ENCODE data around the gene SEPTIN12. TPM values are rescaled to one million over a fixed set of nuclear protein-coding genes. Genes with fewer than 3 reads are reported as not detected.

SEPTIN12 gene
- total RNA-seq, 4 donors from 2014 or later: not detected

DNA sequence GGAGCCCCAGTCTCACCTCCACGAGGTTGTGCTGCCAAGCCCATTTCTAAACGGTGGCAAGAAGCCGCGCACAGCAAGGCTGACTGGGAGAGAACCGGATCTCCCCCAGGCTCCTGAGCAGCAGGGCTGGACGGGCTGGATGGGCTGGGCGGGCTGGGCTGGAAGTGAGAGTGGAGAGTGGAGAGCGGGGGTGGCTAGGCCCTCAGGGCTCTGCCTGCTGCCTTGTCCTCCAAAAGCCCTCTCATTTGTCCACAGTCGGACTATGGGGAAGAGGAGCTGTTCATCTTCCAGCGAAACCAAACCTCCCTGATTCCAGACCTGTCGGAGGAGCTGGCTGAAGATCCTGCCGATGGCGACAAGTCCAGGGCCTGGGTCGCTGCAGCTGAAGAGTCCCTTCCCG lies 50.6 kb downstream of the SEPTIN12 start:
- ATAC-seq (ENCODE audit: low FRiP score) (no peak), DNase-seq (ENCODE audit: low spot score) (no peak)
- TF ChIP-seq, protein P1, sequence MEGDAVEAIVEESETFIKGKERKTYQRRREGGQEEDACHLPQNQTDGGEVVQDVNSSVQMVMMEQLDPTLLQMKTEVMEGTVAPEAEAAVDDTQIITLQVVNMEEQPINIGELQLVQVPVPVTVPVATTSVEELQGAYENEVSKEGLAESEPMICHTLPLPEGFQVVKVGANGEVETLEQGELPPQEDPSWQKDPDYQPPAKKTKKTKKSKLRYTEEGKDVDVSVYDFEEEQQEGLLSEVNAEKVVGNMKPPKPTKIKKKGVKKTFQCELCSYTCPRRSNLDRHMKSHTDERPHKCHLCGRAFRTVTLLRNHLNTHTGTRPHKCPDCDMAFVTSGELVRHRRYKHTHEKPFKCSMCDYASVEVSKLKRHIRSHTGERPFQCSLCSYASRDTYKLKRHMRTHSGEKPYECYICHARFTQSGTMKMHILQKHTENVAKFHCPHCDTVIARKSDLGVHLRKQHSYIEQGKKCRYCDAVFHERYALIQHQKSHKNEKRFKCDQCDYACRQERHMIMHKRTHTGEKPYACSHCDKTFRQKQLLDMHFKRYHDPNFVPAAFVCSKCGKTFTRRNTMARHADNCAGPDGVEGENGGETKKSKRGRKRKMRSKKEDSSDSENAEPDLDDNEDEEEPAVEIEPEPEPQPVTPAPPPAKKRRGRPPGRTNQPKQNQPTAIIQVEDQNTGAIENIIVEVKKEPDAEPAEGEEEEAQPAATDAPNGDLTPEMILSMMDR (IDR thresholded peaks at IDR 0.05): no peak

GRCh38 chr16:4736546-4736945 lies 51.6 kb downstream of the SEPTIN12 start:
- DNase-seq (ENCODE audit: low spot score) (no peak), ATAC-seq (ENCODE audit: low FRiP score) (no peak)
- TF ChIP-seq, protein P1 (IDR thresholded peaks at IDR 0.05): no peak

DNA sequence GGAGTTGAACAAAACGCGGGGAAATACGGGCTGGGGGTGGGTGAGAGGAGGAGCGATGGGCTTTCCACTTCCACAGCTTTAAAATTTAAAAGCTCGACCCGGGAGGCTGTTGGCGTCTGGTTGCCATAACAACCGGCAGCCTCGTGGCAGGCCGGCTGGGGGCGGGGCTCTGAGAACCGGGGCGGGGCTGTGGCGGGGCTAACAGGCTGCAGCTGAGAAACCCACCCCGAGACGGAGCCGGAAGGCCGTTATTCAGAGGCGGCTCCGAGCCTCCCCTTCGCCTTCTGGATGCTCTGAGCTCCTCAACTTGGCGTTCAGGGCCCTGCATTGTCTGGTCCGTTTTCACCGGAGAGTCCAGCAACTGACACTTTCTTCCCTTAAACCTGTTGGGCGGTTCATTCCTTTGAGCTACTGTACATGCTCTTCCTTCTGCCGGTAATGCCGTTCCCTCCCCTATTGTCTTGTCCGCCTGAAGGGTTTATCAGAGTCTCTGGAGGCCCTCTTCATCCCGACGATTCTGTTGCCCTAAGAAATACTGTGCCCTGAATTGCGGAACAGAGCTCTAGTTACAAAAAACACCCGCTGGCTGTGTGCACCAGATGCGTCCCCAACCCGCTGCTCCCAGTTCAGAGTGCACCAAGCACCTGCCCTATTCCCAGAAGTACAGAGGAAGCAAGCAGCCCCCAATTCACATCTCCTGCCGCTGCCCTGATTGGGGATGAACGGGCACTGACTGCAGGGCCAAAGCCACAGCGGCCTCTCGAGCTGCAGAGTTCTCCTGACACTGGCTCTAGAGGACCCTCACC lies 53.2 kb downstream of the SEPTIN12 start:
- ATAC-seq (ENCODE audit: low FRiP score) (peak; percentile 75), DNase-seq (ENCODE audit: low spot score) (peak; percentile 83)
- TF ChIP-seq, protein P1 (IDR thresholded peaks at IDR 0.05): no peak

DNA sequence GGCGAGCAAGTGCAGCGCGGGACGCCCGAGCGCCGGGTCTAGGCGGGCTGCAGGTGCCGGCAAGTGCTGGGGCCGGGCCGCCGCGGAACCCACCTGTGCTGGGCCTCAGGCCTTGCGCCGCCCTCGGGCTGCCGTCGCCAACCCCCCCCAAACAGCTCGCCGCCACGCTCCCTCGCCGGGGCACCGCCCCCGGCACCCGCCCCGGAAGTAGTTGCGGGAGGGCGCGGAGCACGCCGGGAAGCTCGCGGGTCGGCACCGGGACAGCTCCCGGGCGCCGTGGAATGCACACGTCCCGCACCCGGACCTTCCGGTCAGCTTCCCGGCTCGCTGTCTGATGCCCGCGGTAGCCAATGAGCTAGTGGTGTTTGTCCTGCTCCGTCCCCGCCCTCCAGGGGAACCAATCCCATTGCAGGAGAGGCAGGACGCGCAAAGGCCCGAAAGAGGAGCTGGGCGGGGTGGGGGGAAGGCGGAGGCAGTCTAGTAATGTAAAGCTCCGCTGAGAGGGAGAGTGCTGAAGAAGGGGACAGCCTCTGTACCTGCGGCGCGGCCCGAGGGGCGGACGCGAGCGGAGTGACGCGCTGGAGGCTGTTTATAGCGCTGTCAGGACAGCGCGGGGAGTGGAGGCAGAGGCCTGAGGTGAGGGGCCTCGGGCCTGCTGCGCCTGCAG lies 53.9 kb downstream of the SEPTIN12 start, which contains the start of the genes ANKS3 and DNAAF8:
Gene ANKS3 (minus strand): TSS at position 209 of the 667 bp plus-strand sequence. CDS start 4,122 bp downstream, outside the sequence.
Gene DNAAF8 (plus strand): TSS at position 475 of the 667 bp plus-strand sequence. CDS start 1,978 bp downstream, outside the sequence.
- DNase-seq (ENCODE audit: low spot score): peak; percentile 87
- TF ChIP-seq, protein P1 (IDR thresholded peaks at IDR 0.05): no peak
- ATAC-seq (ENCODE audit: low FRiP score): peak; percentile 99

DNA sequence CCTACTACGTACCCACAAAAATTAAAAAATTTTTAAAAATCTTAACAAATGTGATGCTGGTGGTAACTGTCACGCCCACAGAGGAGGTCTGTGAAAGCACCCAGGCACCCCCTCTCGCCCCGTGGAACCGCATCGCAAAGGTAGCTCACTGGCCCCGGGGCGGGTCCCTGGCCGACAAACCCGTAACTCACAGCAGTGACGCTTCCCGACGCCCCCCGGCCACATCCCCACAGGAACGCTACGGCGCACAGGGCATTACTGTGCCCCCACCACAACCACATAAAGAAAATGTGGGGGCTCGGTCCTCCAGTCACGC lies 54.4 kb downstream of the SEPTIN12 start:
- DNase-seq (ENCODE audit: low spot score): no peak

GRCh38 chr16:4733211-4733742 lies 54.9 kb downstream of the SEPTIN12 start:
- DNase-seq (ENCODE audit: low spot score) (no peak), ATAC-seq (ENCODE audit: low FRiP score) (no peak)
- TF ChIP-seq, protein P1 (IDR thresholded peaks at IDR 0.05): no peak

More for the DNA sequence above, 54.4 kb downstream of the SEPTIN12 start:
- TF ChIP-seq, protein P1 (IDR thresholded peaks at IDR 0.05): no peak
- peak; percentile 3 for ATAC-seq (ENCODE audit: low FRiP score)
